Stimulated activated CD8-positive, alpha-beta memory T cell treated with anti-CD3 and anti-CD28 coated beads, Interleukin-7, amount 100 ng/mL, for 24 hours (primary cell): ENCODE measurements around the gene ITIH4.

ENCODE experiments used
- DNase-seq: peaks from one replicate; pipeline ENCODE4 v3.0.0-alpha.2; 2020; ENCODE audit warnings: low read depth

ITIH4 gene

GRCh38 chr3:52831500-52832301, 1.2 kb upstream of the ITIH4 start:
- DNase-seq = no peak

- DNase-seq = no peak
Measured at GRCh38 chr3:52829906-52830463, 487 bp downstream of the ITIH4 start.

GRCh38 chr3:52829482-52829881, 990 bp downstream of the ITIH4 start:
- DNase-seq = no peak

GRCh38 chr3:52827866-52828376, 2.6 kb downstream of the ITIH4 start:
- no peak for DNase-seq

GRCh38 chr3:52827441-52827840, 3.0 kb downstream of the ITIH4 start:
- DNase-seq = no peak

- DNase-seq = no peak
Measured at GRCh38 chr3:52824037-52824436, 6.4 kb downstream of the ITIH4 start.

- DNase-seq = no peak
Measured at GRCh38 chr3:52822363-52822762, 8.1 kb downstream of the ITIH4 start.

- no peak for DNase-seq
Measured at GRCh38 chr3:52820736-52821135, 9.7 kb downstream of the ITIH4 start.

GRCh38 chr3:52819936-52820335, 10.5 kb downstream of the ITIH4 start:
- DNase-seq = no peak

- no peak for DNase-seq
Measured at GRCh38 chr3:52817860-52818259, 12.6 kb downstream of the ITIH4 start.

GRCh38 chr3:52817221-52817620, 13.3 kb downstream of the ITIH4 start:
- DNase-seq = no peak

- no peak for DNase-seq
Measured at GRCh38 chr3:52816654-52817053, 13.8 kb downstream of the ITIH4 start.

- no peak for DNase-seq
Measured at GRCh38 chr3:52816199-52816598, 14.3 kb downstream of the ITIH4 start.

GRCh38 chr3:52813810-52814209, 16.7 kb downstream of the ITIH4 start:
- DNase-seq = no peak

GRCh38 chr3:52811452-52812011, 18.9 kb downstream of the ITIH4 start:
- DNase-seq = no peak

- no peak for DNase-seq
Measured at GRCh38 chr3:52810923-52811322, 19.5 kb downstream of the ITIH4 start.

GRCh38 chr3:52809662-52810377, 20.7 kb downstream of the ITIH4 start:
- no peak for DNase-seq

- no peak for DNase-seq
Measured at GRCh38 chr3:52809149-52809548, 21.3 kb downstream of the ITIH4 start.

GRCh38 chr3:52805270-52806039, 25.0 kb downstream of the ITIH4 start:
- no peak for DNase-seq

GRCh38 chr3:52801839-52802238, 28.6 kb downstream of the ITIH4 start:
- no peak for DNase-seq

GRCh38 chr3:52800079-52800478, 30.4 kb downstream of the ITIH4 start:
- no peak for DNase-seq

- no peak for DNase-seq
Measured at GRCh38 chr3:52798978-52799476, 31.4 kb downstream of the ITIH4 start.
